H1 (cell line): Measurements from ENCODE around the gene CEP85. TPM values are rescaled to one million over a fixed set of nuclear protein-coding genes. Genes with fewer than 3 reads are reported as not detected.
A peak's percentile ranks its signal among the peaks of the same experiment; 100 is the strongest.

ENCODE experiments used
- CTCF ChIA-PET: fragments of 300-600 bp; sonication (Branson Sonifier 250); formaldehyde crosslinking; loops from one replicate; lab custom pipeline; 2021; ENCODE audit not compliant: partially characterized antibody; lab: Charles Lee
- POLR2A ChIA-PET: fragments of 300-600 bp; sonication (Branson Sonifier 250); formaldehyde crosslinking; loops from one replicate; lab custom pipeline; 2021; ENCODE audit warnings: inconsistent platforms; ENCODE audit not compliant: partially characterized antibody; lab: Charles Lee
- DNase-seq, 2 experiments: peaks; one replicate each; pipeline versions ENCODE4 v3.0.0 to v3.0.0-alpha.2; 2010 to 2022; ENCODE audit warnings: low spot score in 2 of 2, low read depth in 1 of 2, mixed read lengths in 1 of 2
- FAIRE-seq: peaks from 2 replicates; lab custom pipeline; 2011; peaks lifted over from hg19 to GRCh38; lab: Jason Lieb, UNC
- H2AFZ ChIP-seq: 2 replicates; pipeline ENCODE4 v1.8.1; 2012; ENCODE audit warnings: low read length, inconsistent platforms
- H2AK5ac ChIP-seq: 2 replicates; pipeline ENCODE4 v1.6.1; 2013; ENCODE audit warnings: low read depth, low read length
- H2BK120ac ChIP-seq: replicated peaks from 2 replicates; pipeline ENCODE3; 2013; ENCODE audit warnings: low read depth, low read length, inconsistent platforms
- H2BK12ac ChIP-seq: 2 replicates; pipeline ENCODE4 v1.6.1; 2013; ENCODE audit warnings: low read depth, low read length
- H2BK15ac ChIP-seq: 2 replicates; pipeline ENCODE4 v1.6.1; 2013; ENCODE audit warnings: low read length
- H2BK20ac ChIP-seq: 2 replicates; pipeline ENCODE4 v1.6.1; 2013; ENCODE audit warnings: low read length
- H2BK5ac ChIP-seq: 2 replicates; pipeline ENCODE4 v1.6.1; 2013; ENCODE audit warnings: low read depth, low read length
- H3K14ac ChIP-seq: 2 replicates; pipeline ENCODE4 v1.6.1; 2013; ENCODE audit warnings: inconsistent platforms; ENCODE audit not compliant: insufficient read length
- H3K18ac ChIP-seq: 2 replicates; pipeline ENCODE4 v1.6.1; 2013; ENCODE audit warnings: low read length; ENCODE audit errors: extremely low read depth
- H3K23ac ChIP-seq: 2 replicates; pipeline ENCODE4 v1.6.1; 2013; ENCODE audit warnings: inconsistent platforms; ENCODE audit not compliant: insufficient read length
- H3K23me2 ChIP-seq: 2 replicates; pipeline ENCODE4 v1.6.1; 2013; ENCODE audit warnings: low read depth, low read length
- H3K27ac ChIP-seq: 2 replicates; pipeline ENCODE4 v1.6.1; 2011; ENCODE audit warnings: low read depth, low read length, inconsistent platforms
- H3K27me3 ChIP-seq, 4 experiments: replicated peaks in 1 of 4; 1 replicate in 1 of 4; 2 replicates in 3 of 4; pipeline versions ENCODE4 v1.6.1 to v1.8.1; 2011 to 2013; ENCODE audit warnings: low read length in 3 of 4, mild to moderate bottlenecking in 3 of 4, inconsistent platforms in 2 of 4, mixed read lengths in 2 of 4, moderate library complexity in 1 of 4; ENCODE audit not compliant: control insufficient read depth in 3 of 4, insufficient read depth in 3 of 4; ENCODE audit errors: extremely low read depth in 1 of 4
- H3K36me3 ChIP-seq, 4 experiments: 2 replicates each; pipeline versions ENCODE4 v1.6.1 to v1.8.1; 2011 to 2013; ENCODE audit warnings: mild to moderate bottlenecking in 4 of 4, low read length in 3 of 4, moderate library complexity in 2 of 4, control low read depth in 1 of 4, inconsistent platforms in 1 of 4; ENCODE audit not compliant: insufficient read depth in 4 of 4, control insufficient read depth in 2 of 4
- H3K4ac ChIP-seq: replicated peaks from 2 replicates; pipeline ENCODE3; 2013; ENCODE audit warnings: low read length, low read depth, mixed read lengths, inconsistent platforms; ENCODE audit not compliant: insufficient read length
- H3K4me1 ChIP-seq, 4 experiments: replicated peaks in 1 of 4; 1 replicate in 1 of 4; 2 replicates in 3 of 4; pipeline versions ENCODE4 v1.6.1 to v1.8.1; 2011 to 2013; ENCODE audit warnings: low read length in 3 of 4, inconsistent platforms in 2 of 4, mixed read lengths in 1 of 4; ENCODE audit not compliant: insufficient read depth in 4 of 4, control insufficient read depth in 3 of 4
- H3K4me2 ChIP-seq, 2 experiments: 2 replicates each; pipeline versions ENCODE4 v1.6.1 to v1.8.1; 2011 to 2013; ENCODE audit warnings: low read depth in 2 of 2, low read length in 2 of 2, control low read depth in 1 of 2, inconsistent platforms in 1 of 2, mild to moderate bottlenecking in 1 of 2; ENCODE audit not compliant: insufficient read depth in 1 of 2
- H3K4me3 ChIP-seq, 4 experiments: fragments of 200-600, 300-600 bp in 1 of 4; sonication (generic), shearing (Covaris generic), sonication (Bioruptor Twin) in 1 of 4; 2 replicates each; pipeline versions ENCODE4 v1.5.1 to v1.8.1; 2011 to 2016; ENCODE audit warnings: low read length in 4 of 4, low read depth in 3 of 4, control low read depth in 2 of 4, inconsistent platforms in 2 of 4, mild to moderate bottlenecking in 2 of 4, mixed read lengths in 1 of 4, moderate library complexity in 1 of 4; ENCODE audit not compliant: insufficient read depth in 2 of 4; ENCODE audit errors: extremely low read depth in 1 of 4
- H3K56ac ChIP-seq: replicated peaks from 2 replicates; pipeline ENCODE3; 2013; ENCODE audit warnings: low read depth, mild to moderate bottlenecking, mixed read lengths, low read length, inconsistent platforms; ENCODE audit not compliant: insufficient read length
- H3K79me1 ChIP-seq: 2 replicates; pipeline ENCODE4 v1.6.1; 2013; ENCODE audit warnings: low read depth, low read length, control low read depth
- H3K79me2 ChIP-seq, 2 experiments: 2 replicates each; pipeline versions ENCODE4 v1.6.1 to v1.8.1; 2012 to 2013; ENCODE audit warnings: low read length in 2 of 2, mild to moderate bottlenecking in 2 of 2, inconsistent platforms in 1 of 2; ENCODE audit not compliant: insufficient read depth in 2 of 2, control insufficient read depth in 1 of 2
- H3K9ac ChIP-seq, 4 experiments: replicated peaks in 1 of 4; 1 replicate in 1 of 4; 2 replicates in 3 of 4; pipeline versions ENCODE4 v1.6.1 to v1.8.1; 2011 to 2013; ENCODE audit warnings: low read depth in 3 of 4, low read length in 3 of 4, control low read depth in 2 of 4, mild to moderate bottlenecking in 2 of 4, moderate library complexity in 2 of 4, inconsistent platforms in 1 of 4; ENCODE audit errors: extremely low read depth in 1 of 4
- H3K9me3 ChIP-seq, 2 experiments: 2 replicates each; pipeline versions ENCODE4 v1.6.1 to v1.8.1; 2012 to 2013; ENCODE audit warnings: mild to moderate bottlenecking in 2 of 2, moderate library complexity in 2 of 2, control low read depth in 1 of 2, inconsistent platforms in 1 of 2, low read depth in 1 of 2, low read length in 1 of 2, mixed read lengths in 1 of 2; ENCODE audit not compliant: insufficient read depth in 2 of 2
- H4K20me1 ChIP-seq, 2 experiments: replicated peaks in 1 of 2; 2 replicates each; pipeline versions ENCODE3 to v1.8.1; 2011 to 2013; ENCODE audit warnings: inconsistent platforms in 2 of 2, low read length in 2 of 2, mild to moderate bottlenecking in 1 of 2; ENCODE audit not compliant: insufficient read depth in 2 of 2, control insufficient read depth in 1 of 2
- H4K5ac ChIP-seq: 2 replicates; pipeline ENCODE4 v1.6.1; 2013; ENCODE audit warnings: low read length, low read depth, mixed read lengths, inconsistent platforms; ENCODE audit not compliant: insufficient read length
- H4K8ac ChIP-seq: 2 replicates; pipeline ENCODE4 v1.8.0; 2013; ENCODE audit warnings: mild to moderate bottlenecking, moderate library complexity, low read length, inconsistent platforms; ENCODE audit not compliant: insufficient read depth; ENCODE audit errors: extremely low read depth
- H4K91ac ChIP-seq: replicated peaks from 2 replicates; pipeline ENCODE3; 2013; ENCODE audit warnings: low read length, mixed read lengths, inconsistent platforms; ENCODE audit not compliant: insufficient read length
- CBX8 ChIP-seq: fragments of 300-800, 300-1000 bp; sonication (generic); IDR thresholded peaks from 2 replicates; pipeline ENCODE4 v1.7.1; 2016; ENCODE audit warnings: low read depth, low read length, borderline replicate concordance
- CHD1 ChIP-seq: IDR thresholded peaks from 2 replicates; pipeline ENCODE4 v1.6.1; 2012; ENCODE audit warnings: low read depth, low read length, improper control_type of control experiment
- EZH2 ChIP-seq: fragments of 200-600 bp; sonication (generic); IDR thresholded peaks from 2 replicates; pipeline ENCODE4 v1.7.1; 2012; ENCODE audit warnings: low read depth, mild to moderate bottlenecking, moderate library complexity, low read length, inconsistent platforms; ENCODE audit not compliant: severe bottlenecking
- NANOG ChIP-seq: IDR thresholded peaks from 2 replicates; pipeline ENCODE4 v1.6.1; 2011; ENCODE audit warnings: low read length, low read depth, mild to moderate bottlenecking, inconsistent platforms; ENCODE audit not compliant: insufficient read depth, poor library complexity, severe bottlenecking
- SP2 ChIP-seq: IDR thresholded peaks from 2 replicates; pipeline ENCODE4 v1.6.1; 2012; ENCODE audit warnings: mild to moderate bottlenecking, low read length, inconsistent platforms
- TAF1 ChIP-seq: IDR thresholded peaks from 2 replicates; pipeline ENCODE4 v1.6.1; 2011; ENCODE audit warnings: mild to moderate bottlenecking, low read depth, low read length
- TBP ChIP-seq: IDR thresholded peaks from 2 replicates; pipeline ENCODE4 v1.6.1; 2011; ENCODE audit warnings: low read depth, low read length, improper control_type of control experiment
- YY1 ChIP-seq: IDR thresholded peaks from 2 replicates; pipeline ENCODE4 v1.6.1; 2011; ENCODE audit warnings: low read depth, mild to moderate bottlenecking, low read length
- WGBS, 2 experiments: shearing (Covaris generic) in 1 of 2; methylation state at CpG; one replicate each; pipeline versions ENCODE4 v1.1.6 to v1.1.7; 2013 to 2015; ENCODE audit warnings: low lambda C conversion rate in 2 of 2, mixed read lengths in 2 of 2, inconsistent platforms in 1 of 2, low coverage in 1 of 2, missing lambda C conversion rate in 1 of 2; ENCODE audit not compliant: insufficient replicate concordance in 2 of 2, insufficient coverage in 1 of 2, insufficient read length in 1 of 2; ENCODE audit errors: extremely low coverage in 1 of 2, missing lambda C conversion rate in 1 of 2; 5-methylcytosine and 5-hydroxymethylcytosine counted together
- polyA plus RNA-seq, 7 experiments: library from polyadenylated mRNA; depleted of rRNA in 3 of 7; stranded (reverse) in 5 of 7; unstranded in 2 of 7; fragments of >200 nt in 5 of 7; fragments of 200-250 nt in 2 of 7; gene quantifications; 1 replicate in 5 of 7; 2 replicates in 1 of 7; 4 replicates in 1 of 7; pipeline versions ENCODE4 v1.2.1 to v1.2.3, GENCODE V29; 2011 to 2013; ENCODE audit warnings: missing spikeins in 2 of 7, mixed read lengths in 2 of 7
- total RNA-seq: library from RNA; stranded (reverse); fragmentation: NEBNext Ultra II Directional; extraction: Animal tissue kit (Norgen Biotek cat#: 25700); gene quantifications from 2 replicates; pipeline ENCODE4 v1.2.1, GENCODE V29; 2021
- TF ChIP-seq, protein P1 (sequence below), 3 experiments: IDR thresholded peaks; 1 replicate in 2 of 3; 2 replicates in 1 of 3; pipeline versions ENCODE4 v1.5.1 to v1.6.1; 2011; ENCODE audit warnings: low read length in 3 of 3, mild to moderate bottlenecking in 3 of 3, inconsistent platforms in 2 of 3, low read depth in 1 of 3, moderate library complexity in 1 of 3; ENCODE audit not compliant: insufficient read depth in 1 of 3; ENCODE audit errors: control extremely low read depth in 1 of 3
- TF ChIP-seq, protein P2 (sequence below): IDR thresholded peaks from 2 replicates; pipeline ENCODE4 v1.6.1; 2012; ENCODE audit warnings: inconsistent platforms

Gene CEP85
- total and polyA plus RNA-seq, 2 of the 8 experiments (the other 6 are each of a cell fraction or from before 2014, with no cell fraction given), result 40.4 to 43.7 TPM

DNA sequence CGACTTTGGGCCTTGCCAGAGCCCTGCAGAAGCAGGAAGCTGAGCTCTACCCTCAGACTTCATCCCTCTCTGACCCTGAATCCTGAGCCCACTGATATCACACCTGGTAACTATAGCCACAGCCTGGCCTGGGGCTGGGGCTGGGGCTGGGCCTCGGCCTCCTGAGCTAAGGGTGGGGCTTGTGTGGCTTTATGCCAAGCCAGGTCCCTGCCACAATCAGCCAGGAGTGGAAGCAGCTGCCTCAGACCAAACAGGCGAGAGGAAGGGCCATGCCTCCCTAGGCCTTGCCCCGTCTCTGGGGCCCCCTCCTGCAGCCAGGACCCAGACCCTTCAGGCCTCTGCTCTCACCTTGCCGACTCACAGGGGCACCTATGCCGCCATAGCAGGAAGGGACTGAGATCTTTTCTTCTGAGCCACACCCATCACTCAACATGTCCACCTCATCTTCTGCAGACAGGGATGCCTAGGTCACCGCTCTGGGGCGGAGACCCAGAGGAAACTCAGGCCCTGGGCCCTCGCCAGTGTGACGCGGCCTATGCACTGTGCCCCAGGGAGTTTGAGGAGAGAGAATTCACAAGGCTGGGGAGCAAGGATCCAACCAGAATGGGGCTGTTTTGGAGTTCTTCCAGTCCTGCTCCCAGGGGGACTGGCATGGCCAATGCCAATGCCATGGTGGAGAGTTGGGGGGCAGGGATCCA lies 66.7 kb downstream of the CEP85 start:
- Histone ChIP-seq H2AFZ (no peak overlapping the region), H3K18ac (no peak overlapping the region), H4K20me1 (peaks cover 0 to 3% of the 10 kb centered on the region in 2 experiments), H2BK15ac (no peak overlapping the region), H3K23ac (no peak overlapping the region), H3K36me3 (no peaks in the 10 kb centered on the region), H3K9ac (no peak overlapping the region), H2BK12ac (no peak overlapping the region), H3K23me2 (peaks cover under 1% of the 10 kb centered on the region; the same call in 1 of the 2 replicates), H3K14ac (no peak overlapping the region), H2BK5ac (no peak overlapping the region), H3K4me3 (no peak overlapping the region), H3K79me1 (no peaks in the 10 kb centered on the region), H4K91ac (no peak overlapping the region), H4K8ac (peak overlapping the region; percentile 51; the same call in 1 of the 2 replicates), H3K4me2 (no peak overlapping the region), H3K9me3 (no peaks in the 10 kb centered on the region), H3K4ac (no peak overlapping the region), H2AK5ac (no peak overlapping the region), H3K27me3 (no peaks in the 10 kb centered on the region), H3K4me1 (peaks cover 0 to under 1% (median 0%) of the 10 kb centered on the region in 4 experiments; a peak in 2 of 7 replicates), H3K79me2 (no peaks in the 10 kb centered on the region), H3K27ac (no peak overlapping the region), H4K5ac (no peak overlapping the region), H2BK20ac (no peak overlapping the region), H2BK120ac (no peak overlapping the region), H3K56ac (no peak overlapping the region)
- FAIRE-seq, result no peak
- DNase-seq, result no peak
- WGBS, 2 experiments, result 92% methylated on average over 11 of the region's 11 CpGs; no CpG with 5 or more reads in 1 of the 2 experiments
- POLR2A ChIA-PET, result interaction anchor here (0.6 to 1.7 kb wide), 4 partner anchors 10 to 172 kb away, joined by 3 to 6 read pairs (median 4); no protein-coding TSS in a partner anchor
- CTCF ChIA-PET, result interaction anchor here (0.6 to 57.0 kb wide), 5 partner anchors 7 to 120 kb away, joined by 3 to 1530 read pairs (median 4); partner anchors contain the start of genes CD52, SH3BGRL3 and UBXN11
- TF ChIP-seq, protein P1, sequence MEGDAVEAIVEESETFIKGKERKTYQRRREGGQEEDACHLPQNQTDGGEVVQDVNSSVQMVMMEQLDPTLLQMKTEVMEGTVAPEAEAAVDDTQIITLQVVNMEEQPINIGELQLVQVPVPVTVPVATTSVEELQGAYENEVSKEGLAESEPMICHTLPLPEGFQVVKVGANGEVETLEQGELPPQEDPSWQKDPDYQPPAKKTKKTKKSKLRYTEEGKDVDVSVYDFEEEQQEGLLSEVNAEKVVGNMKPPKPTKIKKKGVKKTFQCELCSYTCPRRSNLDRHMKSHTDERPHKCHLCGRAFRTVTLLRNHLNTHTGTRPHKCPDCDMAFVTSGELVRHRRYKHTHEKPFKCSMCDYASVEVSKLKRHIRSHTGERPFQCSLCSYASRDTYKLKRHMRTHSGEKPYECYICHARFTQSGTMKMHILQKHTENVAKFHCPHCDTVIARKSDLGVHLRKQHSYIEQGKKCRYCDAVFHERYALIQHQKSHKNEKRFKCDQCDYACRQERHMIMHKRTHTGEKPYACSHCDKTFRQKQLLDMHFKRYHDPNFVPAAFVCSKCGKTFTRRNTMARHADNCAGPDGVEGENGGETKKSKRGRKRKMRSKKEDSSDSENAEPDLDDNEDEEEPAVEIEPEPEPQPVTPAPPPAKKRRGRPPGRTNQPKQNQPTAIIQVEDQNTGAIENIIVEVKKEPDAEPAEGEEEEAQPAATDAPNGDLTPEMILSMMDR (IDR thresholded peaks at IDR 0.05; ENCODE audit: control extremely low read depth in 1 of 3, insufficient read depth in 1 of 3, low read depth in 1 of 3, low read length in 3 of 3), result no peak
- TF ChIP-seq CHD1 (no peak), TAF1 (no peak), NANOG (no peak), TBP (no peak), SP2 (no peak), EZH2 (no peak), YY1 (no peak), CBX8 (no peak)
- TF ChIP-seq, protein P2, sequence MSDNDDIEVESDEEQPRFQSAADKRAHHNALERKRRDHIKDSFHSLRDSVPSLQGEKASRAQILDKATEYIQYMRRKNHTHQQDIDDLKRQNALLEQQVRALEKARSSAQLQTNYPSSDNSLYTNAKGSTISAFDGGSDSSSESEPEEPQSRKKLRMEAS, result no peak
